ENCODE measurements around the gene GCDH. TPM values are rescaled to one million over a fixed set of nuclear protein-coding genes. Genes with fewer than 3 reads are reported as not detected.

Gene GCDH
- total RNA-seq, 1 experiment from 2014 or later: 53.2 TPM

- no peak overlapping the region for H3K27ac ChIP-seq (ENCODE audit: insufficient read length, low read depth, low read length)
- H3K14ac ChIP-seq (ENCODE audit: insufficient read depth, low read length): no peak overlapping the region
- H2BK5ac ChIP-seq (ENCODE audit: insufficient read length, low read length): no peak overlapping the region
- no peak overlapping the region for H3K9ac ChIP-seq (ENCODE audit: extremely low read depth, insufficient read length, low read length)
- Mint-ChIP-seq H3K36me3 (ENCODE audit: insufficient read depth in 1 of 3, low read depth in 3 of 3) (peaks cover 42 to 57% (median 45%) of the 10 kb centered on the region in 3 experiments), H3K4me1 (0 out of 4 replicates have a peak, but pooled peaks cover 0 to under 1% of the 10 kb centered on the region in 2 experiments), H3K9me3 (peaks cover 5 to 11% of the 10 kb centered on the region in 2 experiments; a peak in 4 of 5 replicates), H3K27ac (no peak overlapping the region; a peak in 1 of 7 replicates), H3K4me3 (no peak overlapping the region), H3K27me3 (ENCODE audit: low read depth) (no peaks in the 10 kb centered on the region)
- H2BK15ac ChIP-seq (ENCODE audit: low read depth, low read length): no peak overlapping the region
- H3K23ac ChIP-seq (ENCODE audit: insufficient read length, low read depth, low read length): no peak overlapping the region
- peak; percentile 84 for DNase-seq
- H2AK5ac ChIP-seq (ENCODE audit: insufficient read length, low read length): no peak overlapping the region
- peaks cover 3% of the 10 kb centered on the region for H4K20me1 ChIP-seq (ENCODE audit: control insufficient read depth, insufficient read depth, insufficient read length)
- WGBS (ENCODE audit: extremely low coverage, insufficient read length, low lambda C conversion rate): no CpG with 5 or more reads among the region's 70 CpGs
- no peak overlapping the region for H3K4me2 ChIP-seq (ENCODE audit: insufficient read depth, insufficient read length, low read length)
- H2BK120ac ChIP-seq (ENCODE audit: low read depth, low read length, poor library complexity, severe bottlenecking): no peak overlapping the region
- no peaks in the 10 kb centered on the region for H3K27me3 ChIP-seq (ENCODE audit: insufficient read depth, low read length)
- no peak overlapping the region for H3K4ac ChIP-seq (ENCODE audit: low read depth, low read length)
- no peak for TF ChIP-seq CTCF (conservative IDR thresholded peaks at IDR 0.05)
- no peaks in the 10 kb centered on the region for H3K23me2 ChIP-seq (ENCODE audit: insufficient read length, low read depth, low read length, poor library complexity, severe bottlenecking)
- H2BK20ac ChIP-seq (ENCODE audit: low read depth, low read length, poor library complexity, severe bottlenecking): no peak overlapping the region
- H3K9me3 ChIP-seq (ENCODE audit: control insufficient read depth, low read depth, low read length): no peaks in the 10 kb centered on the region
- no peaks in the 10 kb centered on the region for H3K79me2 ChIP-seq (ENCODE audit: insufficient read depth, low read length)
- no peaks in the 10 kb centered on the region for H3K4me1 ChIP-seq (ENCODE audit: insufficient read depth, low read length)
- no peak overlapping the region for H4K8ac ChIP-seq (replicated peaks; ENCODE audit: insufficient read length, low read depth, low read length)
- H3T11ph ChIP-seq (ENCODE audit: low read length): no peak overlapping the region
- H2BK12ac ChIP-seq (ENCODE audit: insufficient read length, low read depth, low read length): no peak overlapping the region
- H2AFZ ChIP-seq (ENCODE audit: low read length): no peak overlapping the region
- H3K56ac ChIP-seq (ENCODE audit: insufficient read length, low read depth, low read length): no peak overlapping the region
- H3K79me1 ChIP-seq (ENCODE audit: insufficient read depth, low read depth, low read length, poor library complexity, severe bottlenecking): no peaks in the 10 kb centered on the region
- no peak overlapping the region for H4K91ac ChIP-seq (ENCODE audit: insufficient read length, low read depth, low read length)
- no peak overlapping the region for H4K5ac ChIP-seq (ENCODE audit: insufficient read length, low read depth, low read length)
- H3K18ac ChIP-seq (ENCODE audit: insufficient read length, low read depth, low read length): no peak overlapping the region
These were observed 17.7 kb upstream of the GCDH start for GRCh38 chr19:12872941-12873890.

Measured in H9 (cell line).